Measurements from ENCODE around the gene OR2V1.
"Not testable (repeated sequence)": the region's sequence is repeated elsewhere in the genome, so short reads cannot be mapped to it uniquely, and the experiment has no call there.

Gene OR2V1

GRCh38 chr5:181130832-181131496 lies at the start of gene OR2V1:
Gene OR2V1, minus strand, starts transcription at chr5:181131169. Its CDS starts 5,865 bp downstream, at chr5:181125304.
- DNase-seq, result no peak

- DNase-seq, result not testable (repeated sequence)
Observed at GRCh38 chr5:181177559-181177958, 46.6 kb upstream of the OR2V1 start.

- DNase-seq, result no peak
Observed at GRCh38 chr5:181176254-181176952, 45.4 kb upstream of the OR2V1 start.

GRCh38 chr5:181173420-181174342 lies 42.7 kb upstream of the OR2V1 start:
- no peak for DNase-seq

- DNase-seq, result no peak
Observed at GRCh38 chr5:181173027-181173419, 42.1 kb upstream of the OR2V1 start.

GRCh38 chr5:181171782-181172181 lies 40.8 kb upstream of the OR2V1 start:
- no peak for DNase-seq

GRCh38 chr5:181170996-181171395 lies 40.0 kb upstream of the OR2V1 start:
- DNase-seq, result no peak

- no peak for DNase-seq
Observed at GRCh38 chr5:181170237-181170825, 39.4 kb upstream of the OR2V1 start.

- DNase-seq, result peak; percentile 53
Observed at GRCh38 chr5:181169459-181170236, 38.7 kb upstream of the OR2V1 start.

GRCh38 chr5:181168595-181169118 lies 37.7 kb upstream of the OR2V1 start:
- DNase-seq, result no peak

- peak; percentile 52 for DNase-seq
Observed at GRCh38 chr5:181167814-181168488, 37.0 kb upstream of the OR2V1 start.

- DNase-seq, result peak; percentile 27
Observed at GRCh38 chr5:181166812-181167733, 36.1 kb upstream of the OR2V1 start.

- DNase-seq, result peak; percentile 39
Observed at GRCh38 chr5:181164076-181164952, 33.3 kb upstream of the OR2V1 start.

- no peak for DNase-seq
Observed at GRCh38 chr5:181163487-181164075, 32.6 kb upstream of the OR2V1 start.

GRCh38 chr5:181161534-181162175 lies 30.7 kb upstream of the OR2V1 start:
- no peak for DNase-seq

GRCh38 chr5:181160755-181161533 lies 30.0 kb upstream of the OR2V1 start:
- DNase-seq, result peak; percentile 38

- DNase-seq, result peak; percentile 9
Observed at GRCh38 chr5:181160152-181160754, 29.3 kb upstream of the OR2V1 start.

Data from DMS 273 treated with DMSO at 0.1 percent for 48 hours (cell line).